ENCODE data around the gene AVPR1A.

Gene AVPR1A

DNA sequence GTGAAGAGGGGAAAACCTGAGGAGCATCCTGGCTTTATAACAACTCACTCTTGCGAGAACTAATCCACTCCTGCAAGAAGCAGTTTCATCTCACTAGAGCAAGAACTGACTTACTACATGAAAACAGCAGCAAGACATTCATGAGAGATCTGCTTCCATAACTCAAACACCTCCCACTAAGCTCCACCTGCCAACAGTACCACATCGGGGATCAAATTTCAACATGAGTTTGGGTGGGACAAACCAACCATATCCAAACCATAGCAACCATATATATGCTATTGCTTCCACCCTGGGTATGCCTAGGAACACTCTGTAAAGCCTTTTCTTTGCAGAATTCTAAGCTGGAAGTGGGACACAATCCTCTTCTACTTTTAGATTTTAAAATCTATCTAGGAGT lies 13.9 kb upstream of the AVPR1A start:
- Histone ChIP-seq H3K27ac (ENCODE audit: low read depth, low read length) (no peak overlapping the region), H3K36me3 (ENCODE audit: control insufficient read depth, insufficient read depth, low read length) (no peaks in the 10 kb centered on the region), H2BK5ac (ENCODE audit: low read length) (no peak overlapping the region), H2BK120ac (ENCODE audit: low read depth, low read length) (no peak overlapping the region), H4K8ac (ENCODE audit: low read depth, low read length) (no peak overlapping the region), H3K4me3 (ENCODE audit: low read length) (no peak overlapping the region), H3K27me3 (ENCODE audit: insufficient read depth, low read length, poor library complexity) (no peaks in the 10 kb centered on the region), H3K18ac (ENCODE audit: low read length) (no peak overlapping the region), H3K79me1 (ENCODE audit: low read length) (no peaks in the 10 kb centered on the region), H3K79me2 (ENCODE audit: control insufficient read depth, insufficient read depth, low read length) (no peaks in the 10 kb centered on the region), H3K23ac (ENCODE audit: low read length) (no peak overlapping the region), H3K9ac (ENCODE audit: low read length) (no peak overlapping the region), H3K4me2 (ENCODE audit: low read length) (no peak overlapping the region), H3K56ac (ENCODE audit: low read length) (no peak overlapping the region), H2AK5ac (ENCODE audit: low read length) (no peak overlapping the region), H4K5ac (ENCODE audit: low read length) (no peak overlapping the region), H3K4ac (ENCODE audit: low read depth, low read length) (no peak overlapping the region), H2BK15ac (replicated peaks; ENCODE audit: low read depth) (no peak overlapping the region), H3K4me1 (ENCODE audit: control insufficient read depth, low read depth, low read length) (no peaks in the 10 kb centered on the region)
- no CpG with 5 or more reads among the region's 2 CpGs for WGBS (ENCODE audit: extremely low coverage, insufficient coverage, low lambda C conversion rate)
- DNase-seq = no peak

DNA sequence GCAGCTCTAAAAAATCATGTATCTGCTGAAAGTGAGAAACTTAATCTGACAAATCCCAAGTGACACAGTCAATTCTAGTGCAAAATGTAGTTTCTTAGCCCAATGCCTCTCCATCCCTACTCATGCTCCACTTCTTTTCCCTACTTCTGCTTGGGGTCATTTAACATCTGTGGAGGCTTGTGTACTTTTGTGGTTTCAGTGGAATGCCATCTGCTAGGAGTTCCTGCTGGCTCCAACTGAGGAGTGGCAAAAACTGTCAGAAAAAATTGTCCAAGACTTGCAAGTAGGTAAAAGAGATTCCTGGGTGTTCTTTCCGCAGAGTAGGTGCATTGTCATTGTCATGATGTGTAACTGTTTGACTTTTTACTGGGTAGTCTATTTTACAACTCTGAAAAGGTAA lies 12.5 kb upstream of the AVPR1A start:
- no peak overlapping the region for H3K23ac ChIP-seq (ENCODE audit: low read length)
- H3K18ac ChIP-seq (ENCODE audit: low read length) = no peak overlapping the region
- H3K56ac ChIP-seq (ENCODE audit: low read length) = no peak overlapping the region
- H3K79me2 ChIP-seq (ENCODE audit: control insufficient read depth, insufficient read depth, low read length) = no peaks in the 10 kb centered on the region
- H2AK5ac ChIP-seq (ENCODE audit: low read length) = no peak overlapping the region
- H3K4me3 ChIP-seq (ENCODE audit: low read length) = no peak overlapping the region
- no peak overlapping the region for H2BK120ac ChIP-seq (ENCODE audit: low read depth, low read length)
- DNase-seq = no peak
- H3K4ac ChIP-seq (ENCODE audit: low read depth, low read length) = no peak overlapping the region
- no peaks in the 10 kb centered on the region for H3K36me3 ChIP-seq (ENCODE audit: control insufficient read depth, insufficient read depth, low read length)
- H2BK5ac ChIP-seq (ENCODE audit: low read length) = no peak overlapping the region
- no peaks in the 10 kb centered on the region for H3K4me1 ChIP-seq (ENCODE audit: control insufficient read depth, low read depth, low read length)
- no peaks in the 10 kb centered on the region for H3K27me3 ChIP-seq (ENCODE audit: insufficient read depth, low read length, poor library complexity)
- H4K5ac ChIP-seq (ENCODE audit: low read length) = no peak overlapping the region
- WGBS (ENCODE audit: extremely low coverage, insufficient coverage, low lambda C conversion rate) = no CpG with 5 or more reads among the region's 1 CpG
- H3K9ac ChIP-seq (ENCODE audit: low read length) = no peak overlapping the region
- H3K79me1 ChIP-seq (ENCODE audit: low read length) = no peaks in the 10 kb centered on the region
- H3K27ac ChIP-seq (ENCODE audit: low read depth, low read length) = no peak overlapping the region
- no peak overlapping the region for H2BK15ac ChIP-seq (replicated peaks; ENCODE audit: low read depth)
- no peak overlapping the region for H3K4me2 ChIP-seq (ENCODE audit: low read length)
- no peak overlapping the region for H4K8ac ChIP-seq (ENCODE audit: low read depth, low read length)

DNA sequence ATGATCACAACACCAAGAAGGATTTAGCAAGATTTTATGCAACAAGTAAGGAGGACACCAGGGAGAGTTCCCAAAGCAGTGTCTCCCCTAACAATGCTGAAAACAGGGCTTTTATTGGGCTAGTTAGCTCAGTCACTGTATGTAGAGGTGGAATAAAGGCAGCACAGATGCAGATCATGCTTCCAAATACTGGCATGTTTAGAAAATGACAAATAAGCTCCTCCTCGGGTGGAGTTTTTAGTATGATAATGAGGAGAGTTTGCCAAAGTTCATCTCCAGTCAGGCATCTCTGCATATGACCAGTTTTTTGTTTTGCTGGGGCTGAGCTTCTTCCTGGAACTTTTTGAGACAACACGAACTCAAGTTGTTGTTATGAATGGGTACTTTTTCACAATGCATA lies 4.4 kb upstream of the AVPR1A start:
- Histone ChIP-seq H3K9ac (ENCODE audit: low read length) (no peak overlapping the region), H3K27ac (ENCODE audit: low read depth, low read length) (no peak overlapping the region), H4K5ac (ENCODE audit: low read length) (no peak overlapping the region), H3K79me1 (ENCODE audit: low read length) (no peaks in the 10 kb centered on the region), H3K4me1 (ENCODE audit: control insufficient read depth, low read depth, low read length) (peaks cover 2% of the 10 kb centered on the region), H4K8ac (ENCODE audit: low read depth, low read length) (no peak overlapping the region), H3K79me2 (ENCODE audit: control insufficient read depth, insufficient read depth, low read length) (no peaks in the 10 kb centered on the region), H3K36me3 (ENCODE audit: control insufficient read depth, insufficient read depth, low read length) (no peaks in the 10 kb centered on the region), H3K4me3 (ENCODE audit: low read length) (no peak overlapping the region), H2AK5ac (ENCODE audit: low read length) (no peak overlapping the region), H2BK15ac (replicated peaks; ENCODE audit: low read depth) (no peak overlapping the region), H3K4me2 (ENCODE audit: low read length) (no peak overlapping the region), H3K27me3 (ENCODE audit: insufficient read depth, low read length, poor library complexity) (peaks cover 5% of the 10 kb centered on the region), H3K23ac (ENCODE audit: low read length) (no peak overlapping the region), H3K56ac (ENCODE audit: low read length) (no peak overlapping the region), H3K4ac (ENCODE audit: low read depth, low read length) (no peak overlapping the region), H2BK120ac (ENCODE audit: low read depth, low read length) (no peak overlapping the region), H3K18ac (ENCODE audit: low read length) (no peak overlapping the region), H2BK5ac (ENCODE audit: low read length) (no peak overlapping the region)
- no CpG with 5 or more reads among the region's 2 CpGs for WGBS (ENCODE audit: extremely low coverage, insufficient coverage, low lambda C conversion rate)
- DNase-seq = no peak

DNA sequence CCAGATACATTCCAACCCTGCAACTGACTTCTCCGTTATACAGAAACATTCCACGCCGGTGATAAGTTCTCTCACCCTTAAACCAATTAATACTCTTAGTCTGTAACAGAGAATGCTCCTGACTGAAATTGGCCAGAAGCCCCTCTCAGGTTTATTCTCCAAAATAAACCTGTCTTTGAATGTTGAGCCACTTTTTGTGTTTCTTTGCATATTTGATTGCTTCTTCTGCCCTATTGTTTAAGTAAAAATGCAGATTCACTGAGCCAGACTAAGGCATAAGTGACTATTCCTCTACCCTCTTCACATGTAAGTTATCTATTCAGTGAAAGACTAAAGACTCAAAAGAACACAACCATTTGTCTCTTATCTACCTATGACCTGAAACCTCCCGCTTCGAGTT lies 3.6 kb upstream of the AVPR1A start:
- H3K79me1 ChIP-seq (ENCODE audit: low read length) = no peaks in the 10 kb centered on the region
- no peak overlapping the region for H2BK120ac ChIP-seq (ENCODE audit: low read depth, low read length)
- H4K8ac ChIP-seq (ENCODE audit: low read depth, low read length) = no peak overlapping the region
- DNase-seq = peak; percentile 16
- H3K27me3 ChIP-seq (ENCODE audit: insufficient read depth, low read length, poor library complexity) = peaks cover 13% of the 10 kb centered on the region
- no peaks in the 10 kb centered on the region for H3K79me2 ChIP-seq (ENCODE audit: control insufficient read depth, insufficient read depth, low read length)
- H3K23ac ChIP-seq (ENCODE audit: low read length) = no peak overlapping the region
- H3K56ac ChIP-seq (ENCODE audit: low read length) = no peak overlapping the region
- H3K18ac ChIP-seq (ENCODE audit: low read length) = no peak overlapping the region
- no peak overlapping the region for H4K5ac ChIP-seq (ENCODE audit: low read length)
- WGBS (ENCODE audit: extremely low coverage, insufficient coverage, low lambda C conversion rate) = no CpG with 5 or more reads among the region's 5 CpGs
- H2BK15ac ChIP-seq (replicated peaks; ENCODE audit: low read depth) = no peak overlapping the region
- no peak overlapping the region for H3K9ac ChIP-seq (ENCODE audit: low read length)
- H3K4me3 ChIP-seq (ENCODE audit: low read length) = no peak overlapping the region
- H3K27ac ChIP-seq (ENCODE audit: low read depth, low read length) = no peak overlapping the region
- no peak overlapping the region for H2BK5ac ChIP-seq (ENCODE audit: low read length)
- H3K4me1 ChIP-seq (ENCODE audit: control insufficient read depth, low read depth, low read length) = peaks cover 2% of the 10 kb centered on the region
- H2AK5ac ChIP-seq (ENCODE audit: low read length) = no peak overlapping the region
- H3K4ac ChIP-seq (ENCODE audit: low read depth, low read length) = no peak overlapping the region
- H3K36me3 ChIP-seq (ENCODE audit: control insufficient read depth, insufficient read depth, low read length) = no peaks in the 10 kb centered on the region
- no peak overlapping the region for H3K4me2 ChIP-seq (ENCODE audit: low read length)

DNA sequence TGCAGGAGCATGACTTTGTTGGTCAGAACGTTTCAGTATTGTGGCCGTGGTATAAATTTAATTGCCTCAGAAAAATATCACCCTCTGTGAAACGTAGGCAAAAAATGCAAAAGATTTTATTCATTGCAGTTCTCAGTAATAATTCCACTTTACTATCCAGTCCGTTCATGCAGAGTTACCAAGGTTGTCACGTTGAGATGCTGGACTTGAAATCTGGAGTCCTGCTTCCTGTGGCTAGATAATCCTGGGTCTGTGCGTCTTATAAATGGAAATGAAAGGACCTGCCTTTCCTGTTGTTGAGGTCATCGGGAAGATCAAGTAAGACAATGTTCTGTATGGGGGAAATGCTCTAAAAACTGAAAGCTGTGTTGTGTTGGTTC lies 1.3 kb upstream of the AVPR1A start:
- H4K8ac ChIP-seq (ENCODE audit: low read depth, low read length) = no peak overlapping the region
- no peak overlapping the region for H3K23ac ChIP-seq (ENCODE audit: low read length)
- H3K56ac ChIP-seq (ENCODE audit: low read length) = no peak overlapping the region
- no peak overlapping the region for H2BK5ac ChIP-seq (ENCODE audit: low read length)
- no peak overlapping the region for H3K4me3 ChIP-seq (ENCODE audit: low read length)
- H3K18ac ChIP-seq (ENCODE audit: low read length) = no peak overlapping the region
- H3K4me1 ChIP-seq (ENCODE audit: control insufficient read depth, low read depth, low read length) = peaks cover 2% of the 10 kb centered on the region
- WGBS (ENCODE audit: extremely low coverage, insufficient coverage, low lambda C conversion rate) = no CpG with 5 or more reads among the region's 7 CpGs
- DNase-seq = peak; percentile 4
- no peak overlapping the region for H3K27ac ChIP-seq (ENCODE audit: low read depth, low read length)
- H3K9ac ChIP-seq (ENCODE audit: low read length) = no peak overlapping the region
- no peak overlapping the region for H4K5ac ChIP-seq (ENCODE audit: low read length)
- H3K27me3 ChIP-seq (ENCODE audit: insufficient read depth, low read length, poor library complexity) = peaks cover 17% of the 10 kb centered on the region
- no peak overlapping the region for H2BK15ac ChIP-seq (replicated peaks; ENCODE audit: low read depth)
- no peak overlapping the region for H3K4me2 ChIP-seq (ENCODE audit: low read length)
- no peaks in the 10 kb centered on the region for H3K79me1 ChIP-seq (ENCODE audit: low read length)
- H3K79me2 ChIP-seq (ENCODE audit: control insufficient read depth, insufficient read depth, low read length) = no peaks in the 10 kb centered on the region
- no peaks in the 10 kb centered on the region for H3K36me3 ChIP-seq (ENCODE audit: control insufficient read depth, insufficient read depth, low read length)
- no peak overlapping the region for H3K4ac ChIP-seq (ENCODE audit: low read depth, low read length)
- no peak overlapping the region for H2AK5ac ChIP-seq (ENCODE audit: low read length)
- no peak overlapping the region for H2BK120ac ChIP-seq (ENCODE audit: low read depth, low read length)

DNA sequence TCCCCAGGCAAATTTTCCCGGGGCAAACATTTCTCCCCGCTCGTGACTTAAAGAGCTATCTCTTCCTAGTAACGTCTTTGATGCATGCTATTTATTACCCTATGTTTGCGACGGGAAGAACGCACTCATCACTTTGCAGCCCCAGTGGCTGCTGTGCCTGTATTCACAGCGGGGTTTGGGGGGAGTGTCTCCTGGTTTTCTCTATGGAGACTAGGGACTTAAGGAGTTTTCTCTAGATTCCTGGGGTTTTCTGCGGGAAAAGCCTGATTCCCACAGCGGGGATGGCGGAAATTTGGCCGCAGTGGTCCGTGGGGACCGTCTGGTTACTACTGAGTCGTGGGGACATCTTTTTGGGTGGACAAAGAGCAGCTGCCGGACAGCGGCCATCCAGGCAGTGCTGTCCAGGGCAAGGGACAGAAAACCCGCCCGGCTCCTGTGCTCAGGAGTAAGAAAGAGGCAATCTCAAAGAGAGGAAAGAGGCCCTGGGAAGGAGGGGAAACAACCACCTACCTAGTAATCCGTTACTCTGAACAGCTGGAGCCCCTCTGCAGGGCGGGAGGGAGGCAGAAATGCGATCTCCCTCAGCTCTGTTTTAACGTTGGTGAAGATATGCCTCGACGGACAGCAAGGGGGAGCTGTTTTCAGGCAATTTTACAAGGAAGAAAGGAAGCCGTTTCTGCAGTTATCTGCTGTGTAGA lies 771 bp upstream of the AVPR1A start:
- Histone ChIP-seq H4K8ac (ENCODE audit: low read depth, low read length) (no peak overlapping the region), H3K79me1 (ENCODE audit: low read length) (no peaks in the 10 kb centered on the region), H2BK120ac (ENCODE audit: low read depth, low read length) (no peak overlapping the region), H3K18ac (ENCODE audit: low read length) (no peak overlapping the region), H3K36me3 (ENCODE audit: control insufficient read depth, insufficient read depth, low read length) (no peaks in the 10 kb centered on the region), H3K4me1 (ENCODE audit: control insufficient read depth, low read depth, low read length) (peaks cover 2% of the 10 kb centered on the region), H3K79me2 (ENCODE audit: control insufficient read depth, insufficient read depth, low read length) (no peaks in the 10 kb centered on the region), H3K4me2 (ENCODE audit: low read length) (peak overlapping the region; percentile 84), H2BK15ac (replicated peaks; ENCODE audit: low read depth) (no peak overlapping the region), H3K23ac (ENCODE audit: low read length) (no peak overlapping the region), H3K27ac (ENCODE audit: low read depth, low read length) (no peak overlapping the region), H3K4me3 (ENCODE audit: low read length) (peak overlapping the region; percentile 23), H3K56ac (ENCODE audit: low read length) (no peak overlapping the region), H3K27me3 (ENCODE audit: insufficient read depth, low read length, poor library complexity) (peaks cover 17% of the 10 kb centered on the region), H4K5ac (ENCODE audit: low read length) (no peak overlapping the region), H2BK5ac (ENCODE audit: low read length) (no peak overlapping the region), H2AK5ac (ENCODE audit: low read length) (no peak overlapping the region), H3K4ac (ENCODE audit: low read depth, low read length) (no peak overlapping the region), H3K9ac (ENCODE audit: low read length) (peak overlapping the region; percentile 30)
- no CpG with 5 or more reads among the region's 26 CpGs for WGBS (ENCODE audit: extremely low coverage, insufficient coverage, low lambda C conversion rate)
- DNase-seq = peak; percentile 90
